HG02981 (cell line): ENCODE results near the gene PIGQ.

Experiments
- ATAC-seq: cut with Tn5 transposase; IDR thresholded peaks from one replicate; pipeline ENCODE4 v1.9.1; 2021; ENCODE audit warnings: mild to moderate bottlenecking, moderate library complexity; ENCODE audit not compliant: unreplicated experiment

Gene PIGQ

GRCh38 chr16:533391-534123 is 36.2 kb upstream of the PIGQ start:
- no peak for ATAC-seq

DNA sequence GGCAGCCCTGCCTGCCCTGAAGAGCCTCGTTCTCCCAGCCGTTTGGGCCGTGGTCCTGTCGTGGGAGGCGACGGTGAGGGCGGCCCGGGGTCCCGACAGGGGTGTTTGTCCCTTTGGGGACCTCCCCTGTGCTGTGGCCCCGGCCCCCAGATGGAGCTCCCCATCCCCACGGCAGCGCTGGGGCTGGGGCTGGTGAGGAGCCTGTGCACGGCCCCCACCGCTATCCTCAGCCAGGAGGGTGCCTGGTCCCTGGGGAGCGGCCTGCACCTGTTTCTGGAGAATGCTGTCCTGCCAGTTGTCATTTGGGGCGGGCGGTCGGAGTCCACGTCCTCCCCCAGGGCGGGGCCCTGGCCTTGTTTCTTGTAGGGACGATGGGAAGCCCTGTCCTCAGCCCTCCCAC is 35.6 kb upstream of the PIGQ start:
- ATAC-seq, result no peak

GRCh38 chr16:534856-535445 is 34.8 kb upstream of the PIGQ start:
- ATAC-seq, result no peak

DNA sequence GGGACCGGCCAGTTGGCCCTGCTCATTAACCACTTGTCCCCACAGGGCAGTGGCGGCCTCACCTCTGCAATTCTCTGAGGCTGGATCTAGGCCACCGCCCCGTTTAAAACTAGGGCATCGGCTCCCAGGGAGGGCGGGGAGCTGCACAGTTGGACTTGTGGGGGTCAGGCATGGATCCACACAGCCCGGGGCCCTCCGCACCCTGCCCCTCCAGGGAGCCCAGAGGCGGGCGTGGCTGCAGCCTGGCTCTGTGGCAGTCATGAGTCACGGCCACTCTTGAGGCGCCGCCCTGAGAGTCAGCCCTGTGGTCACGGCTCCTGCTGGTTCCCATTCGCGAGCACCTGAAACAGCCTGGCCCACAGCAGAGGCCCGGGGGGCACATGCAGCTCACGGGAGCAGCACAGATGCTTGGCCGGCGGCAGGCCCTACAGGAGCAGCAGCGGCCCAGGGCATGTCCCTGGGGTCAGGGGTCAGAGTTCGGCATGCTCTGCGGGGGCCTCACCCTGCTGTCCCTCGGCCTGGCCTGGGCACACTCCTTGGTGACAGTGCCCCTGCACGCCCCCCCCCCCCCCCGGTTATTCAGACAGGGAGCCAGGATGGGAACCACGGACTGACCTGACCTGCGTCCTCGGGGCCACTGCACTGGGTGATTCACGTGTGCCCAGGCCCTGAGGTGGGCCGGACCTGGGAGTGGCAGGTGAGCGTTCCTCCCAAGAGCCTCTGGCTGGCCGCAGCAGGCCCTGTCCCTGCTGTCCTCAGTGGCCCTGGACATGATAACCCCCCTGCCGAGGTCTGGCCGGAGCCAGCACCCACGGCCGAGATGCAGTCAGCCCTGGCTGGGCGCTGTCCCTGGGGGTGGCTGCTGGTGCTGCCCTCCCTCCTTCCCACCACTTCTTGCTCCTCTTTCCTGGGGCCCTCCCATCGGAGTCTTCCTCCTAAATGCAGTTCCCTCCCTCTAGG is 34.0 kb upstream of the PIGQ start:
- ATAC-seq, result no peak

- ATAC-seq, result no peak
Measured at GRCh38 chr16:536746-537145, 33.0 kb upstream of the PIGQ start.

DNA sequence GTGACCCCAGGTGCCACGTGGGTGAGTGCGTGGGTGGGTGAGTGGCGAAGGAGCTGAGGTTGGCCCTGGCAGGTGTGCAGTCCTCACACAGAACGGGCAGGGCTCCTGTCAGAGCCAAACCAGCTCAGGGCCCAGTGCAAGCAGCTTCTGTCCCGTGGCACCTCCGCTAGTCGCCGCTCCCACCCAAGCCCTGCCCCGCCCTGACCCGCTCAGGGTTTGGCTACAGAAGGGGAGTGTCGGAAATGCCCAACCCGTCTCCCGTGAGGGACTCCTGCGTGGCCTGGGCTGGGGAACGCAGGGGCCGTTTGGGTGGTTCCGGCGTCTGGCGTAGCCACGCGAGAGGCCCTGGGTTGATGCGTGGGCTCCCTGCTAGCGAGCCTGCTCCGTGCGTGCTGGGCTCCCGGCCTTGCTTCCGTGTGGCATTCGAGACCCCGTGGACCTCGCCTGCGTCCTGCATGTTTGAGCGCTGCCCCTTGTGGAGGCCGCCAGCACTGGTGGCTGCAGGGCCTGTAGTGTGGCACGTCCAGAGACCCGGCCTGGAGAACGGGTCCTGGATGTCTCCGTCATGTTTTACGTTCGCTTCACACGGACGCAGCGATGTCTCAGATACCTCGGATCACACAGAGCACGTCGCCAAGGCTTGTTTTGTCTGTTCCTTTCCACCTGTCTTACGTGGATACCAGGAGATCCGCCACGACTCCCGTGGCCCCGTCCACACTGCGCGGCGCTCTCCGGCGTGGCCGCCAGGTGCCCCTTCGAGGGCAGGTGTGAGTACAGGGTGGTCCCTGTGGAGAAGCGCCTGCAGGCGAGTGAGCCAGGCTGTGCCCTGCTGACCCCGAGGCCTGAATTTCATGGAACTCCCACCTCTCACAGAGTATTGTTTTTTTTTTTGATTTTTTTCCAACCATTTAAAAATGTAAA is 32.1 kb upstream of the PIGQ start:
- ATAC-seq, result no peak

DNA sequence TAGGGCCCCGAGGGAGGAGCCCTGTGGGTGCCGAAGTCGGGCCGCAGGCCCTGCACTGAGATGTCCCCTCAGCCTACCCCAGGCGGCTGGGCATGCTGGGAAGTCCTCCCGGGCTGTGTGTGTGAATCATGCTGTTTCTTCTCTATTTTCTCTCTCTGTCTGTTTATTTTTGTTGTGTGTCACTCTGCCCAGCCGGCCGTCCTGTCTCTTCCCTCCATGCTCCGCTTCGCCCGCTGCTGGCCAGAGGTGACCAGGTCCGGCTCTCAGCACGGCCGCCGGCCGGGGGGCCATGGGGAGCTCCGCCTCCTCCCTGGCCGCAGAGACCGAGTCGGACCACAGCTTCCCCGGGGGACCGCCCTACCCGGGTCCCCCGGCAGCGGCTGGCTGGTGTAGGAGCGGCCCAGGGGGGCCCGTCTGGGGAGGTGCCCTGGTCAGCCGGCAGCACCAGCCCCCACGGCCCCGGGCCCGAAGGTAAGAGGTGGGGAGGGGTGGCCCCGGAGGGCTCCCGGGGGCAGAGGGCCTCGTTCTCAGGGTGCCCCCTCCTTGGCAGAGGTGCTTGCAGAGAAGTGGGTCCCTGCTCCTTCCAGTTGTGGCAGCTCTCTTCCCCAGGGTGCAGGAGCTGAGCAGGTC is 29.8 kb upstream of the PIGQ start:
- ATAC-seq, result no peak

DNA sequence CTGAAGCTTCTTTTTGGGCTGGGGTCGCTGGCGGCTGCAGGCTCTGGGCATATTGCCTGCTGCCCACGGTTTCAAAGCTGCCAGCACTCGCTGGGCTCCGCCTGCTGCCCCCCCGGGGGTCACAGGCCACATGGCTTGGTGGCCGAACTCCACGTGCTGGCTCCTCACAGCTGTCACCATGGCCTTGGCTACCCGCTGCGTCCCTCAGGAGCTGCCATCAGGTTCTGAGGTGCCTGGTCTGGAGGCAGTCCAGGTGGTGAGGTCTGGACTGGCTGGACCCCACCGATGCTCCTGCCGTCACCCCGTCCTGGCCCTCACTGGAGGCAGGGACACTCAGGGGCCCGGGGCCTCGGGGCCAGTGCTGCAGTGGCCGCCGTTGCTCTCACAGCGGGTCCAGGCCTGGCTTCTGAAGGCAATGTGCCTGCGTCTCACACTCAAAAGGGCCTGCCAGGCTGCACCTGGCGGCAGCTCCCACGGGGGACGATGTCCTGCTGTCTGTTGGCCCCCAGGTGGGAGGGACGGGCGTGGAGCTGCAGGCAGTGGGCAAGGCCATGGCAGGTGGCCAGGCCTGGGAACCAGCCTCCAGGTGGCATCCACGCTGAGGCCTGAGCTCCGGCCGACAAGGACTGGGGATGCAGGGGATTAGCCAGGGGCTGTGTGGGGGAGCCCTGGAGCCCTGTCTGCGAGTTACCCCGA is 29.0 kb upstream of the PIGQ start:
- no peak for ATAC-seq

DNA sequence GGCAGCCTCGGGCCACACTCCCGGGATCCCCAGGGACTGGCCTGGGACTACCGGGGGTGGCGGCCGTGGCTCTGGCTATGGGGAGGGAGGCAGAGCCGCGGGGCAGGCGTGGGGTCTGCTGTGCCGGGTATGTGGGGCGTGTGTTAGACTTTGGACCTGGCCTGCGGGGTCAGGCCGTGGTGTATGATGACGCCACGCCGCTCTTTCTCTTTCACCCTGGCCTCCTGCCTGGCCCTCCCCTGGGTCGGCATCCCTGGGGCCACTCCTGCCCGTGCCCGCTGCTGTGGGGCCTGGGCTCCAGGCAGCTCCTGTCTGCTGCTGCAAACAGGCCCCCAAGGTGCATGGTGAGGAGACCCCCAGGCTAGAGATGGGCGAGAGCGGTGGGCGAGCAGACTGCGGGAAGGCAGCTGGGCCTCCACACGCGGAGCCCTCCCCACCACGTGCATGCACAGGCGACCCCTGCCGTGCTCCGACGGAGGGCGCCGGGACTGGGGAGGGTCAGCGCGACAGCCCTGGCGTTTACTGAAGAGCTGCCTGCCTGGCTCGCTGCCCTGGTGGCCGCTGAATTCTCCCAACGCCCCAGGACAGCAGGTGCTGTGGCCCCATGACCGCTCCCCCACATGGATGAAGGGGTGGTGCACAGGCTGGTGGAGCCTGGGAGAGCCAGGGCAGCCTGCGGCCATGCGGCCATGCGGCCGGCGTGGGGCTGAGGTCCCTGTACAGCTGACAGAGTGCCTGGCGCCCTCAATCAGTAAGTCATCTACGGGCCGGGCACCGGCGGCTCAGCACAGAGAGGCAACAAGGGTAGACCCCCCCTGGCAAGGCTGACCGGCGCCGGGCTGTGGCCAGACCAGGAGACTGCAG is 26.2 kb upstream of the PIGQ start:
- no peak for ATAC-seq

GRCh38 chr16:544517-544916 is 25.3 kb upstream of the PIGQ start:
- ATAC-seq, result no peak

GRCh38 chr16:546909-547770 is 22.6 kb upstream of the PIGQ start:
- no peak for ATAC-seq

DNA sequence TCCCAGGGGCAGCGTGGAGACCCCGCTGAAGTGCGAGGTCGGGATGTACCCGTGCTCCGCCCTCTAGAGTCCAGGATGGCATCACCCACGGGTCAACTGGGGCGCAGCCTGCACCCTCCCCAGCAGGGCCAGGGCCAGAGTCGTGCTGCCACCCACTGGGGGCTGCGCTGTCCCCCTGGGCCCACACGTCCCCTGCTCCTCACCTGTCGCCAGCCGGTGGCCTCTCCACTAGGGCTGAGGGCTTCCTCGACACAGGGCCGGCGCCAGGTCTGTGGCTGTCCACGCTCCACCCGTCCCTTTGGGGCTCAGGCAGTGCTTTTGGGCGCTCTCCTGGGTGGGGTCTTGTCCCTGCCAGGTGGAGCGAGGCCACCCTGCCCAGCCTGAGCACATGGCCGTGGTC is 21.2 kb upstream of the PIGQ start:
- ATAC-seq, result no peak

DNA sequence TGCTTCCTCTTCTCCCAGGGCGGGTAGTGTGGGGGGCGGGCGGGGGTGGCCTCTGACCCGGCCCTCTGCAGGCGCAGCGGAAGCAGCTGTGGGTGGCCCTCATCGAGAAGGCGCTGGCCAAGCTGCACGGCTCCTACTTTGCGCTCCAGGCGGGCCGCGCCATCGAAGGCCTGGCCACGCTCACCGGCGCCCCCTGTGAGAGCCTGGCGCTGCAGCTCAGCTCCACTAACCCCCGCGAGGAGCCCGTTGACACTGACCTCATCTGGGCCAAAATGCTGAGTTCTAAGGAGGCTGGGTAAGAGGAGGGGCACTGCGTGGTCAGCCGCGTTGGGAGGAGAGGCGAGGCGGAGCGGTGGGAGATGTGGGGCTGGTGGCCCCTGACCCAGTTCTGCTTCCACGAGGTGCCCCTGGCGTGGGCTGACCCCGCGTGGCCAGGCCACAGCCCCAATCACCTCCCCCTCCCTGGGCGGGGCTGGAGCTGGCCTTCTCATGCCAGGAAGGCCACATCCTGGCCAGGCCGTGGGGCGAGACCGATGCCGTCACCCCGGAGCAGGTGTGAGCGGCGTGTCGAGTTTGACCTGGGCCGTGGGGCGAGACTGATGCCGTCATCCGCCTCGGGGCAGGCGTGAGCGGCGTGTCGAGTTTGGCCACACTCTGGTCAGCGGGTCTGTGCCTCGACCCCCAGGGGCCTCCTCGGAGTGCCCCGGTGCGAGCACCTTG is 20.1 kb upstream of the PIGQ start:
- no peak for ATAC-seq

- ATAC-seq, result no peak
Measured at GRCh38 chr16:551210-551609, 18.6 kb upstream of the PIGQ start.

DNA sequence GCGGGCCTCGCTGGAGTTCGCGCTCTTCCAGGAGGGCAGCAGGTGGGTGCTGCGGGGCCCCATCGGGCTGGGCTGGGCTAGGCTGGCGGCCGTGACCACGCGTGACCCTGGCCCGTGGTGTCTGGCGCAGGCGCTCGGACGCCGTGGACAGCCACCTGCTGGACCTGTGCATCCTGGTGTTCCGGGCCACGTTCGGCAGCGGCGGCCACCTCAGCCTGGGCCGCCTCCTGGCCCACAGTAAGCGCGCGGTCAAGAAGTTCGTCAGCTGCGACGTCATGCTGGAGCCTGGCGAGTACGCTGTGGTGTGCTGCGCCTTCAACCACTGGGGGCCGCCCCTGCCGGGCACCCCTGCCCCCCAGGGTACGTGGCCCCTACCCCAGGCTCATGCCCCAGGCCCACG is 17.6 kb upstream of the PIGQ start:
- no peak for ATAC-seq

GRCh38 chr16:553601-554296 is 16.0 kb upstream of the PIGQ start:
- no peak for ATAC-seq

- ATAC-seq, result no peak
Measured at GRCh38 chr16:554297-554621, 15.5 kb upstream of the PIGQ start.
